GM12878 (cell line): ENCODE measurements around the gene PTPRD. TPM values are rescaled to one million over a fixed set of nuclear protein-coding genes. Genes with fewer than 3 reads are reported as not detected.

Experiments used
- ATAC-seq: fragments of 200-7000 bp; cut with Tn5 transposase; 3 replicates; pipeline ENCODE4 v1.9.1; 2020; ENCODE audit warnings: mild to moderate bottlenecking, moderate library complexity
- BruUV-seq: library from RNA; stranded (reverse); fragments of 400-500 nt; replicated peaks from 2 replicates; lab custom pipeline; 2021; lab: Mats Ljungman, UMichigan
- CTCF ChIA-PET: fragments of 300-600 bp; sonication (Branson Sonifier 250); formaldehyde crosslinking; extraction: SDS; loops from one replicate; lab custom pipeline; 2021; ENCODE audit warnings: inconsistent platforms; lab: Yijun Ruan, JAX
- POLR2A ChIA-PET: fragments of 350-600 bp; formaldehyde crosslinking; extraction: SDS; loops from one replicate; lab custom pipeline; 2021; ENCODE audit warnings: inconsistent platforms; lab: Charles Lee
- RAD21 ChIA-PET: fragments of 300-600 bp; sonication (Branson Sonifier 250); formaldehyde crosslinking; loops from one replicate; lab custom pipeline; 2023; ENCODE audit warnings: antibody characterized with exemption; ENCODE audit not compliant: unreplicated experiment; lab: Charles Lee
- SMC1A ChIA-PET: fragments of 300-600 bp; sonication (Branson Sonifier 250); formaldehyde crosslinking; loops from one replicate; lab custom pipeline; 2023; ENCODE audit not compliant: unreplicated experiment, uncharacterized antibody; lab: Charles Lee
- DNase-seq: peaks from one replicate; pipeline ENCODE4 v3.0.0-alpha.2; 2011; ENCODE audit warnings: low read depth, low spot score
- FAIRE-seq: peaks from 3 replicates; lab custom pipeline; 2011; peaks lifted over from hg19 to GRCh38; lab: Jason Lieb, UNC
- H2AFZ ChIP-seq: 2 replicates; pipeline ENCODE4 v1.6.0; 2011; ENCODE audit warnings: low read depth, low read length, control low read depth; ENCODE audit not compliant: control insufficient read depth
- H3K27ac ChIP-seq: 2 replicates; pipeline ENCODE4 v1.5.1; 2011; ENCODE audit warnings: control low read depth; ENCODE audit not compliant: control insufficient read depth, insufficient read depth
- H3K27me3 ChIP-seq, 2 experiments: replicated peaks in 1 of 2; 2 replicates each; pipeline versions ENCODE4 v1.6.0 to v1.6.1; 2011; ENCODE audit warnings: low read length in 1 of 2; ENCODE audit not compliant: control insufficient read depth in 2 of 2, insufficient read depth in 2 of 2
- H3K36me3 ChIP-seq, 2 experiments: 2 replicates each; pipeline ENCODE4 v1.5.1; 2011; ENCODE audit warnings: low read length in 1 of 2; ENCODE audit not compliant: control insufficient read depth in 2 of 2, insufficient read depth in 2 of 2
- H3K4me1 ChIP-seq: 2 replicates; pipeline ENCODE4 v1.6.1; 2011; ENCODE audit warnings: mild to moderate bottlenecking, low read length, moderate library complexity, mixed read lengths; ENCODE audit not compliant: control insufficient read depth, insufficient read depth
- H3K4me2 ChIP-seq: 2 replicates; pipeline ENCODE4 v1.6.0; 2011; ENCODE audit warnings: control low read depth; ENCODE audit not compliant: control insufficient read depth, insufficient read depth
- H3K4me3 ChIP-seq: fragments of 200-600 bp; sonication (generic); 2 replicates; pipeline ENCODE4 v1.5.1; 2016
- H3K79me2 ChIP-seq: 2 replicates; pipeline ENCODE4 v1.6.0; 2011; ENCODE audit warnings: low read length; ENCODE audit not compliant: control insufficient read depth, insufficient read depth
- H3K9ac ChIP-seq: 2 replicates; pipeline ENCODE4 v1.8.0; 2011; ENCODE audit warnings: low read length, control low read depth, mixed read lengths; ENCODE audit not compliant: control insufficient read depth, insufficient read depth
- H3K9me3 ChIP-seq: replicated peaks from 3 replicates; pipeline ENCODE4 v1.5.1; 2011; ENCODE audit warnings: mild to moderate bottlenecking, low read length; ENCODE audit not compliant: control insufficient read depth, insufficient read depth
- H4K20me1 ChIP-seq: 2 replicates; pipeline ENCODE4 v1.6.0; 2011; ENCODE audit not compliant: control insufficient read depth, insufficient read depth
- BCLAF1 ChIP-seq: fragments of 450-650 bp; IDR thresholded peaks from 2 replicates; pipeline ENCODE4 v1.6.1; 2017; ENCODE audit warnings: antibody characterized with exemption, mild to moderate bottlenecking, moderate library complexity
- EGR1 ChIP-seq, 2 experiments: IDR thresholded peaks; 1 replicate in 1 of 2; 2 replicates in 1 of 2; pipeline ENCODE4 v1.6.1; 2011 to 2012; ENCODE audit warnings: low read depth in 2 of 2, low read length in 2 of 2, borderline replicate concordance in 1 of 2, mild to moderate bottlenecking in 1 of 2, moderate library complexity in 1 of 2
- NR2C2 ChIP-seq: IDR thresholded peaks from 2 replicates; pipeline ENCODE4 v1.6.1; 2011; ENCODE audit warnings: borderline replicate concordance, low read depth; ENCODE audit not compliant: control insufficient read depth, insufficient read length
- PAX5 ChIP-seq: IDR thresholded peaks from 2 replicates; pipeline ENCODE4 v1.6.1; 2011; ENCODE audit warnings: low read depth, low read length, borderline replicate concordance
- SMAD5 ChIP-seq: IDR thresholded peaks from 2 replicates; pipeline ENCODE4 v1.6.1; 2016; ENCODE audit warnings: antibody characterized with exemption, low read depth
- SREBF2 ChIP-seq: IDR thresholded peaks from 2 replicates; pipeline ENCODE4 v1.6.1; 2012; ENCODE audit warnings: mild to moderate bottlenecking, low read length
- ZBTB33 ChIP-seq: fragments of 450-650 bp; IDR thresholded peaks from 2 replicates; pipeline ENCODE4 v1.6.1; 2017; ENCODE audit warnings: mild to moderate bottlenecking
- ZNF687 ChIP-seq: fragments of 450-650 bp; IDR thresholded peaks from 2 replicates; pipeline ENCODE4 v1.6.1; 2017; ENCODE audit warnings: mild to moderate bottlenecking, moderate library complexity
- WGBS: methylation state at CpG from one replicate; pipeline ENCODE4 v1.1.6; 2016; ENCODE audit warnings: low lambda C conversion rate; ENCODE audit not compliant: insufficient replicate concordance, insufficient coverage; ENCODE audit errors: missing lambda C conversion rate; 5-methylcytosine and 5-hydroxymethylcytosine counted together
- in situ Hi-C: fragments of 300-500 bp; cut with MboI; formaldehyde crosslinking; loops from 9 replicates; pipeline ENCODE4 v1.14.3; 2018; ENCODE audit warnings: mixed read lengths
- intact Hi-C: fragments of 100-400 bp; cut with micrococcal nuclease; formaldehyde crosslinking; loops from one replicate; pipeline ENCODE4 v1.14.2; 2022; ENCODE audit not compliant: unreplicated experiment
- polyA plus RNA-seq, 11 experiments: library from polyadenylated mRNA; depleted of rRNA in 4 of 11; unstranded in 6 of 11; stranded (reverse) in 5 of 11; fragments of >200 nt; fragmentation: Nextera tagmentation in 4 of 11; fragmentation: Illumina TruSeq in 1 of 11; extraction: Ambion mirVana in 4 of 11; extraction: Trizol in 1 of 11; gene quantifications; 1 replicate in 1 of 11; 2 replicates in 10 of 11; pipeline versions ENCODE4 v1.2.1 to v1.2.3, GENCODE V29; 2011 to 2016; ENCODE audit warnings: inconsistent platforms in 2 of 11, missing spikeins in 2 of 11, low read depth in 1 of 11
- total RNA-seq, 4 experiments: library from RNA; depleted of rRNA in 3 of 4; stranded (reverse); fragments of >200 nt in 3 of 4; fragmentation: Illumina TruSeq in 1 of 4; extraction: Trizol in 1 of 4; gene quantifications; 2 replicates each; pipeline versions ENCODE4 v1.2.1 to v1.2.3, GENCODE V29; 2013 to 2021
- TF ChIP-seq, protein P1 (sequence below): fragments of 450-650 bp; IDR thresholded peaks from 2 replicates; pipeline ENCODE4 v1.6.1; 2017; ENCODE audit warnings: low read depth, mild to moderate bottlenecking, moderate library complexity

PTPRD gene
- total and polyA plus RNA-seq, 10 of the 15 experiments (the other 5 are each of a cell fraction or from before 2014, with no cell fraction given) = under 0.01 to 0.05 (median 0.01) TPM; not detected in 7

GRCh38 chr9:8858596-8859161, 1754.1 kb downstream of the PTPRD start:
- TF ChIP-seq ZNF687 (no peak), NR2C2 (no peak), PAX5 (no peak), ZBTB33 (no peak), EGR1 (IDR thresholded peaks at IDR 0.05; ENCODE audit: borderline replicate concordance in 1 of 2, low read depth in 2 of 2, low read length in 2 of 2) (no peak), BCLAF1 (no peak), SREBF2 (no peak), SMAD5 (no peak)
- TF ChIP-seq, protein P1, sequence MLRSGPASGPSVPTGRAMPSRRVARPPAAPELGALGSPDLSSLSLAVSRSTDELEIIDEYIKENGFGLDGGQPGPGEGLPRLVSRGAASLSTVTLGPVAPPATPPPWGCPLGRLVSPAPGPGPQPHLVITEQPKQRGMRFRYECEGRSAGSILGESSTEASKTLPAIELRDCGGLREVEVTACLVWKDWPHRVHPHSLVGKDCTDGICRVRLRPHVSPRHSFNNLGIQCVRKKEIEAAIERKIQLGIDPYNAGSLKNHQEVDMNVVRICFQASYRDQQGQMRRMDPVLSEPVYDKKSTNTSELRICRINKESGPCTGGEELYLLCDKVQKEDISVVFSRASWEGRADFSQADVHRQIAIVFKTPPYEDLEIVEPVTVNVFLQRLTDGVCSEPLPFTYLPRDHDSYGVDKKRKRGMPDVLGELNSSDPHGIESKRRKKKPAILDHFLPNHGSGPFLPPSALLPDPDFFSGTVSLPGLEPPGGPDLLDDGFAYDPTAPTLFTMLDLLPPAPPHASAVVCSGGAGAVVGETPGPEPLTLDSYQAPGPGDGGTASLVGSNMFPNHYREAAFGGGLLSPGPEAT = no peak
- Histone ChIP-seq H3K4me1 (no peaks in the 10 kb centered on the region), H3K9ac (no peak overlapping the region)

More at GRCh38 chr9:8858596-8859161, 1754.1 kb downstream of the PTPRD start:
- RAD21 ChIA-PET = no interaction called here
- Histone ChIP-seq H3K4me3 (no peak overlapping the region), H4K20me1 (no peaks in the 10 kb centered on the region), H3K4me2 (no peak overlapping the region), H3K36me3 (no peaks in the 10 kb centered on the region), H3K79me2 (no peaks in the 10 kb centered on the region), H2AFZ (no peak overlapping the region), H3K27ac (no peak overlapping the region), H3K27me3 (peaks cover 4 to 8% of the 10 kb centered on the region in 2 experiments; a peak in 2 of 4 replicates), H3K9me3 (no peaks in the 10 kb centered on the region)
- ATAC-seq (no peak), FAIRE-seq (no peak), DNase-seq (no peak)
- in situ Hi-C loops (loop anchor here (25.0 kb wide), 1 partner anchor 1671 kb away; no protein-coding TSS in a partner anchor), intact Hi-C loops (no loop called here)
- SMC1A ChIA-PET = no interaction called here
- 46% methylated on average over 25 of the region's 27 CpGs for WGBS
- no TSS peak for BruUV-seq
- POLR2A ChIA-PET = no interaction called here
- CTCF ChIA-PET = no interaction called here
